Fibroblast of skin of right quadriceps (primary cell): ENCODE measurements around the gene NT5DC4.

Experiments
- DNase-seq: peaks from one replicate; pipeline ENCODE4 v3.0.0-alpha.2; 2013

NT5DC4 gene

DNA sequence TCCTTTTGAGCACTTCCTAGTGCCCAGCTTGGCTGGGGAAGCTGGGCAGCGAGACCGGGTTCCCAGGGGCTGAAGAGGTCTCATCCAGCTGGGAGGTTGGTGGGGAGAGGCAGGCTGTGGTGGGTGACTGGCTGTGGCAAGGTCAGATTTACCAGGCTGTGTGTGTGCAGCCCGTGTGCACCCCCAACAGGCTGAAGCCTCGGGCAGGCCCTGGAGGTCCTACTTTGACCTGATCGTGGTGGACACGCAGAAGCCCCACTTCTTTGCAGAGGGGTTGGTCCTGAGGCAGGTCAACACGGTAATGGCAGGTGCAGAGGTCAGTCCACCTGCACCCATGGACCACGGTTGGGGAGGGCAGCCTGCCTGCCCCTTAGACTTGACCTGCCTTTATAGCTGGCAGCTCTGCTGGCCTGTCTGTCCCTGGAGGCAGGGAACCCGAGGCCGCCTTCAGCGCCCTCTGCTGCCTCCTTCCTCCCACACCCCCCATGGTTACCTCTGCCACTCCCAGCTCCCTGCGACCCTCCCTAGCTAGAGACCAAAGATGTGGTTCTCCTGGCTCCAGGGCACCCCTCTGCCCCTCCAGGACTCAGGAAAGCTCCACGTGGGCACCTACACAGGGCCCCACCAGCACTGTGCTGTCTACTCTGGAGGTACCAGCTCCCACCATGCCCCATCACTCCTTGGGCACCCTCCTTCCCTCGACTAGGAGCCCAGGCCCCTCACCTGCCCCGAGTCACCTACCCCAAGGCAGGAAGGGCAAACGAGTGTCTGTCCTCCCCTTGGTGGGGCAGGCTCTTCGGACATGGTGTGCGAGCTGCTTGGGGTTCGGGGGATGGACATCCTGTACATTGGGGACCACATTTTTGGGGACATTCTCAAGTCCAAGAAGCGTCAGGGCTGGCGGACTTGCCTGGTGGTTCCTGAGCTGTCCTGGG lies 4.0 kb downstream of the NT5DC4 start:
- no peak for DNase-seq

DNA sequence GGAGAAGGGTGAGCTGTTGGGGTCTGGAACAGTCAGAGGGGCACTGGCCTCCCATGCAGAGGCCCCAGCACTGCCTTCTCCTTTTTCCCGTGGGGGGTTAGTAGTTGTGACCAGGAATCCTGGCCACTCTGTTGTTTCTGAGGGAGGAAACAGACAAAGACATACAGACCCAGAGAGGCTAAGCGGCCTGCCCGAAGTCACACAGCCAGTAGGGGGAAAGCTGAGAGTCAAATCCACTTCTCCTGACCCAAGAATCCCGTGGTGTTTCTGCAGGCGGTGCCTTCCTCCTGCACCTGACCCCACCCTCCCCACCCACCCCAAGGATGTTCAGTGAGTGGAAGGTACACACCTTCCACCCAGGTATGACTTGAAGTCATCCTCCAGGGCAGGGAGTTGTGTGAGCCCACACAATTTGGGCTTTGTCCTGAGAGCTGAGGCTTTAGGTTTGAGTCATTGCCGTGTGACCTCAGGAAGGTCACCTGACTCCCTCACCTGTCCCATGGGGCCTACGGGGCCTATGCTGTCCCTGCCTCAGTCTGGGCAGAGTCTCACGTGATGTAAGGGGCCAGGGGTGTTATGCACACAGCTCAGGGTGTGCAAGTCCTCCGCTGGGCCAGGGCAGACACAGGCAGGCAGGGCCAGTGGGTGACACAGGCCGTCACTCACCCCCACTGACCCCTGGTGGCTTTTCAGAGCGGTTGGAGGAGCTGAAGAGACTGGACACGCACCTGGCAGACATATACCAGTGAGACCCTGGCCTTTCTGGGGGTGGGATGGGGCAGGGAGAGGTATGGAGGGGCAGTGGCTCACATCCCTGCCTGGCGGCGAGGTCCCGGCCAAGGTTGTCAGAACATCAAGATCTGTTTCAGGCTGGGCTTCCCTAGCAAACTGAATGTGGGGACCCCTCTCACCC lies 5.0 kb downstream of the NT5DC4 start:
- DNase-seq = no peak

DNA sequence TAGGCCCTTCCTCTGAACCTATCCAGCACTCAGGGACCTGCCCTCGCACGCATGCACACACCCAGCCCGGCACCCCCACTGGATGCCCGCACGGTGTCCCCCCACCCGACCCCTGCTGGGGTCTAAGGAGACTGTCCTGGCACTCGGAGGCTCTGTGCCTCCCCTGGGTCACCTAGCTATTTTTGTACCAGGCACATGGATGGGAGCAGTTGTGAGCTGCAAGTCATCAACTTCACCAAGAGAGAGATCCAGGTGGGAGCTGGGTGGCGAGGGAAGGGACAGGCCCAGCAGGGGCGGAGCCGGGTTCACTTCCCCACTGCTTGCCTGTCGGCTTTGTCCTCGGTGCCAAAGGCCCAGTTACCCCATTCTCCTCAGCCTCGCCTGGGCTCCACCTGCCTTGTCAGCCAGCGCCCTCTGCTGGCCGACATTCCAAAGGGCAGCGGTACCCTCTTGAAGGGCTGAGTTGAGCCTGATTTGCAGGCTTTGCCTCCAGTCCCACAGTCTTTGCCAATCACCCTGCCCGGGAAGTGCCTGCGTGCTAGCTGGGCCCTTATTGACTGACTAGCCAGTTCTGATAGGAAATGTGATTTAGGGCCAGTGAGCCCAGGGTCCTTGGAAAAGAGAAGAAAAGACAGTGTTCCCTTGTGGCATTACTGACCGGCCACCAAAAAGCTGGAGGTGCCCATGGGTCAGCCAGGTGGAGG lies 5.8 kb downstream of the NT5DC4 start:
- peak; percentile 85 for DNase-seq

DNA sequence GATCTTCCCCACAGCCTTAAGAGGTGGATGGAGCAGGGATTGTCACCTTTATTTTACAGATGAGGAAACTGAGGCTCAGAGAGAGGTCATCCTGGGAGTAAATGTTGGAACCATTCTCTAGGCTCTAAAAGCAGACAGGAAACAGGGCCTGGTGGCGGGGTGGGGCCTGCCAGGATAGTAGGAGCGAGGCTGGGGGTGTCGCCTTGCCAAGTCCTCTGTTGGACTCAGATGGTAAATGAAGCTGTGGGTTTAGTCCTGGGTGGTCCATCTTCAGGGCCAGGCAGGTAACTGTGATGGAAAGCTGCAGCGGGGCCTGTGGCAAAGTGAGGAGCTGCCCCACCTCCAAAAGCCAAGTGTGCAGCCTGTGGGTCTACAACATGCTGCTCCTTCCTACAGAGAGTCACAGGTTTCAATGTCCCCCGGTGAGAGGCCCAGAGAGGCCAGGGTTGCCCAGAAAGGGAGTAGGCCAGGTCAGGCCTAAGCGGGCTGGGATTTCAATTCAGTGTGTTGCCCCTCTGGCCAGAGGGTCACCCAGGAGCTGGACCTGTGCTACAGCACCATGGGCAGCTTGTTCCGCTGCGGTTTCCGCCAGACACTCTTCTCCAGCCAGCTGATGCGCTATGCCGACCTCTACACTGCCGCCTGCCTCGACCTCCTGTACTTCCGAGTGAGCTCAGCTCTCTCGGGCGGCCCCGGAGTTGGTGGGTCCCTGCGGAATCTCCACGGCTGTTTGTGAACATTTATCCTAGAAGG lies 6.6 kb downstream of the NT5DC4 start:
- DNase-seq = no peak

DNA sequence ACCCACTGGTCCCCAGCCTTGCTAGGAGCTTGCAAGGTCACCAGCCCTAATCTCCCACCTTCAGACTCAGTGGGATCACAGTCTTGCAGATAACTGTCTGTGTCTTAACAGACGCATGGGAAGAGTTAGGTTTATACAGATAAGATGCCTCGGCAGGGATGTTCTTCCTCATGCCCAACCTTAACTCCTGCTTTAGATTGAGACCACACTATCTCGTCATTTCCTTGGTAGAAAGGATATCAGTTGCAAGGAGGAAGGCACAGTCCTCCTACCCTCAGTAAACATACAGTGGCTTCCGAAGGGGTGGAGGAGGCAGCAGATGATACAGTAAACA lies 7.2 kb downstream of the NT5DC4 start:
- no peak for DNase-seq

DNA sequence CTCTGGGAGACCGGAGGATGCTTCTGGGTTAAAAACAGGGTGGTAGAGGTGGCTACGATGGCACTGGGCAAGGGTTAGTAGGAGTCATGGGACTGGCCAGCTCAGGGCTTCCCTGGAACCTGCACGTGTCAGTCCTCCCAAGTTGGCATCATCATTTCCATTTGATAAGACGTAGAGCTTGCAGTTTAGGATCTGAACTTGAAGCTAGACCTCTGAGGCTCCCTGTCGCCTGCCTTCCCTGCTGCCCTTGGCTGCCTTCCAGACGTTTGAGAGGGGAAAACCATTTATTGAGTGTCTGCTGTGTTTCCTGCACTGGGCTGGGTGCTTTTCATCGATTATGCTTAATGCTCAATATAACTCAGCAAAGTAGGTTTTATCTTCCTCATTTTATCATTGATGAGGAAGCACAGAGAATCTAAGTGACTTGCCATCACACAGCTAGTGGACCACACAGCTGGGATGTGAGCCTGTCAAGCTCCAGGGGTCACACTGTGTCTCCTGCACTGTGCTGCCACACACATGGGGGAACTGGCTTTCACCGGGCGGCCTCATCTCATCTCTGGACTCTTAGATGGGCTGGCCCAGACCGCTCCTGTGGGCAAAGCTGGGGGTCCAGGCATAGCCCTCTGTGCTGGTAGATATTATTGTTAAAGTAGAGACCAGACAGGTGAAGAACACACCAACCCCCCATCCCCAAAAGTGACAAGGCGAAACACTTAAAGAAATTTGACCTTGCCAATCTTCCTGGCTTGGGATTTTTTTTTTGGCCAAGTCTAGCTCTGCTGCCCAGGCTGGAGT lies 7.8 kb downstream of the NT5DC4 start:
- DNase-seq = no peak

DNA sequence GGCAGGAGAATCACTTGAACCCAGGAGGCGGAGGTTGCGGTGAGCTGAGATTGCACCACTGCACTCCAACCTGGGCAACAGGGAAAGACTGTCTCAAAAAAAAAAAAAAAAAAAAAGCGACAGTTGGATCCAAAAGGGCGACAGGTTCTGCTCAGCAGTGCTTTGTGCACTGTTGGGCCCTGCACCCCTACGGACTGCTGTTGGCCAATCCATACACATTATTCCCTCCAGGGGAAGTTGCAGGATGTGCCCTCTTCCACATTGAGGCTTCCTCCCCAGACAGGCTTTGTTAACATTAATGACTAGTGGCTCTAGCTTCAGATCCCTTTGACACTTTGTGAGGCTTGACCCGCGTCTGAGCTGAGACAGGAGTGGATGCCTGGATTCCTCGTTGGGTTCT lies 9.4 kb downstream of the NT5DC4 start:
- no peak for DNase-seq

DNA sequence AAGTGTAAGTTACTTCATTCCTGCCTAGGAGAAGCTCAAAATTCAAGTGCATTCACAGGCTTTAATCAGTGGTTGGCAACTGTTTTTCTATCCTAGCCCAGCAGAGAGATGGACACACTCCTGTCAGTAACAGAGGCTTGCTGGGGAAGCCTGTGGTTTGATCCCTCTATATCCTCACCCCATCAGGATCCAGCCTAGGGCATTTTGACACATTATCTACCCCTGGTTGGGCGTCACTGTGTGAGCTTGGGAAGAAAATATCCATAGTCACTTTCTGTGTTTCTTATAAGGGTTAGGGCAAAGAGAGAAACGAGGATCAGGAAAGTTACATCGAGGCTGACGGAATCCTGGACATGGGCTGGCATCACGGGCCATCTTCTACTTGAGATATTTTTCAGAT lies 10.0 kb downstream of the NT5DC4 start:
- no peak for DNase-seq

DNA sequence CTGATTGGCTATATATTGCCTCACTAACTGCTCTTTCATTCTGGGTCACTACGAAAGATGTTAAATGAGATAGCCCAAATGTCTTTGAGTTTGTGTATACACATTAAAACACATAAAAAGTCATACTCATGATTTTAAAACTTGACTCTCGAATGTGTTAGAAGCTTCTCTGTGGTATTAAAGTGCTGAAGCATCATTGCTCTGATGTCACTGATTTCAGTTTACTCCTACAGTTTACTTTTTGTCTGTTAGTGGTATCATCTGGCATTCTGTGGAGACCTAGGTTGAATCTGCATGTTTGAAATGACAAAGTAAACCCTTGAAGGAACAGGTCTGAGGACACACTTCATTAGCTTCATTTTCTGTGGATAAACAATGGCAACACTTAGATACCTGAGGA lies 10.7 kb downstream of the NT5DC4 start:
- no peak for DNase-seq

DNA sequence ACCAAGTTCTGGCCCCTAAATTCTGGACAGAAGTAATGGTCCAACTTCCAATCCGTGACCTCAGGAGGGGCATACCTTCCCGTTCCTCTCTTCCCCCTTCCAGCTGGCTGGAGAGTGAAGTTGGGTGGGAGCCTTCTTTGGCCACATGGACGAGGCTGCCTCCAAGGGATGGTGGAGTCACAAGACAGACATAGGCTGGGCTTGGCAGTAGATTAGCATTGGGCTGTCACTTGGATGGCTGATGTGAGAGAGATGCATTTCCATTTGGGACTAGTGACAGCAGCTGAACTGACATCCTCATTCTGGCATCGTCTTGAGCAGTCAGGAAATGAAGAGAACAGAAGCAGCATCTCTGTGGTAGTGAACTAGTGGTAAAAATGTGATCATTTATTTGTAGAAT lies 12.6 kb downstream of the NT5DC4 start:
- DNase-seq = no peak

DNA sequence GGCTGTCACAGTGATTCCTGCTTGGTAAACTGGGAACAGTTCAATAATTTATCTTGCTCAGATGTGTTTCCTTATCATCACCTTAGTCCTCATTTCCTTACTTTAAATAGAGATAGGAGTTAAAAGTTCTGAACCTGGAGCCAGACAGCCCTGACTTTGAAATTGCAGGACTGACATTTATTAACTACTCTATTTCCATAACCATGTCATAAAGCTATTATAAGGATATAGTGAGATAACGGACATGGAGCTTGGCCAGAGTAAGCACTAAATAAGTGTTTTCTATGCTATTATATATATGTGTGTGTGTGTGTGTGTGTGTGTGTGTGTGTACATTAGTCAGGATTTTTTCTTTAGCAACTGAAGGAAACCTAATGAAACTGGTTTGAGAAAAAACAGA lies 13.1 kb downstream of the NT5DC4 start:
- DNase-seq = no peak

DNA sequence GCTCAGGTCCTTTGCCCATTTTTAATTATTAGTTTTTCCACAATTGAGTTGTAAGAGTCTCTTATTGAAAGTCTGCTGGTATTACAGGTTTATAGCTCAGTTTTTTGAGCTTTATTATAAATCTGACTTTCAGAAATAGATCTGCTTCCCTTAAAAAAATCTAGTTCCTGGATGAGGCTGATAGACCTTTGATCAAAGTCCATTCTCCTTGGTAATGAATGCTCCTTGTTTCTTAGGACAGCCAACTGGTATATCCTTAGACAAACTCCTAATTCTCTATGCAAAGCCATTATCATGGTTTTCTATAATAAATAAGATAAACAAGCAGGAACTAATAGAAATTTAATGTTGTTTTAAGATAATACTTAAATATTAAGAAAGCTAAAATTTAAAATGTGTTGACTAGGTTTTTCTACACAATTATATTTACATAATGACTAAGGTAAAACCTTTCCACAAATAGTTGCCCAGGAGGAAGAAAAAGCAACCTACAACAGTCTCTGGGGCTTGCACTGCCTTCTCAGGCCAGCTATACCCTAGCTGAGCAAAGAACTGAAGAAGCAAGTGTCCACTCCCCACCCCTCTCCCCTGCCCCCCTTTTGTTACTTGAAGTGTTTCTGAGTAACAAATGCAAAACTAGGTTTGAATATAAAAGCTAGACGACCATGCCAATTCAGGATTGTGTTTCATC lies 16.9 kb downstream of the NT5DC4 start:
- DNase-seq = no peak

DNA sequence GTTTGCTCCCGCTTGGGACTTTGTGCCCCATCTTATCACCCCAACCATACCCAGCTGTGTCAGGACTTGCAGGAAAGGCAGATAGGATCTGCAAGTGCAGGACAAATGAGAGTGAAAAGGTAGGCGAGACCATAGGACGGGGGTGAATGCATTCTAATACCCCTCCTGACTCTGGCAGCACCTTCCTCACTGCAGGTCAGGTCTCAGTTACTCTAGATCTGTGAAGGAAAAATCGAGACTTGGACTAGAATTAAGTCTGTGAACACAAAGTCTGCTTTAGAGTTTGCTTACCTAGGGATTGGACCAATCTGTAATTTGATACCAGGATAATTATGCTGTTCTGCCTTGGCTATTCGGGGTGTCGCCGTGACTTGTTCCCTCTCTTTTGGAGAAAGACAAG lies 19.7 kb downstream of the NT5DC4 start:
- no peak for DNase-seq

DNA sequence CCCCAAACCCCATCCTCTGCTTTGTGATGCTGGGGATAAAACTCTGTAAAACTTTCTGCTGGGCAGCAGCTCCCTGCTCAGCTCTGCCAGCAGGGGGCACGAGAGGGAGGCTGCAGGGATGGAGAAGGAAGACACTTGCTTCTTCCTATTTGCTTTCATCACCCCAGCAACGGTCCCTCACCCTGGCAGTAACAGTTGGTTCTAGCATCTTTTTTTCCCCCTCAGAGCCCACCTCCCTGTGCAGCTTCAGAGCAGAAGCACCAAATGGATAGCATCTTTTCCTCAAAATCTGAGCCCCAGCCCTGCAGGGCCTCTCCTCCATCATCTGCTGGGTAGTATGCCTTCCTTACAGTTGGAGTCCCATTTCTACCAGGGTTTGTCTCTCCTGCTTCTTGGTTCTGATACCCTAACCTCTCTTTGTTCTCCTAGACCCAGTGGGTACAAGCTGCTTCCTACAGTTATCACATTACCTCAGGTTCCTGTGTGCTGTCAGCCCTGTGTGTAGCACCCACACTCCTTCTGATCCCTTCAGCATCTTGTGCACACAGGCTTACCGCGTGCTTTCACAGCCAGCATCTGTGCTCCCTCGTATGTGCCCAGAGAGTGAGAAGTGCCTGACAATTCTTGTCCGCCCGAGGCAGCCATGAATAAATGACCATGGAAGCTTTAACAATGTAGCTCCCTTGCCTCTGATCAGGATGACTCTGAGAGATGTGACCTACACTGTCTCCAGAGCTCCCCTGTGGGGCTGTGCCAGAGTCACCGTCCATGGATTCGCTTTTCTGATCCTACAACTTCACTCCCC lies 29.1 kb downstream of the NT5DC4 start:
- DNase-seq = peak; percentile 66

DNA sequence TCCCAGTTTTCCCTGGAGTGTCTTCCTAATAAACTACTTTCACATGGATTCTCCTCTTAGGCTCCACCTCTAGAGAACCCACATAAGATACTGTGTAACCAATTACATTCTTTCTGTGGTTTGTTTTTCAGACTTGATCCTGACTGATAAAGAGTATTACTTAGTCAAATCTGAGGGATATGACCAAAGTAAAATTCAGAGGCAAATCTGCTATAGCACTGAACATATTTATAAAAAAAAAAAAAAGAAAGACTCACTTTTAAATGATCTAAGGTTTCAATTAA lies 29.7 kb downstream of the NT5DC4 start:
- peak; percentile 21 for DNase-seq

DNA sequence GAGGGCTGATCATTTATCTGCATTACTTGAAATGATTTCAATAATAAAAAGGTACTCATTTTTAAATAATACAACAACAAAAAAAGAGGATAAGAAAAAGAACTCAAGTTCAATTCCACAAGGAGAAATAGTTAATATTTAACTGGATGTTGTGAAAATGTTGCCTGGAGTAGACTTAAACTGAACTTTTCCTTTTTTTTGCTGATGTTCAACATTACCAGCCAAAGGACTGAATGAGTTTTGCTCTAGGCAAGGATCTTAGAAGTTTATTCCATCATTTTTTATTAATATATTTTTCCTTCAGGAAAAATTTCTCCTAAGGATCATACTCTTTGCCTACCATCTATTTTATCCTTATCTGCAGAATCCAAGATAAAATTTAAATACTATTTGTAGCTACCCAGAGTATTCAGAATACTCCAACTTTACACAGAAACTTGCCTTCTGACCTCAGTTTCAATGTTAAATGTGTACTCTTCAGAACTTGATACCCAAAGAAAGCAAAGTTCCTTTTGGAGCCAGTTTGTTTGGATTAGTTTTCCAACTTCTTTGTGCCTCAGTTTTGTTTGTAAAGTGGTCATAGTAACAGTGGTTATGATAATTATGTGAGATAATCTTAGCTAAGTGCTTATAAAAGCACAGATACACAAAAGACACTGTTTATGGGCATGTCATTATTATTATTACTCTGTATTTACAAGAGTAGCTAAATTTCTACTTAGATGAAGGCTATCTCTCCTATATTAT lies 30.8 kb downstream of the NT5DC4 start:
- no peak for DNase-seq

DNA sequence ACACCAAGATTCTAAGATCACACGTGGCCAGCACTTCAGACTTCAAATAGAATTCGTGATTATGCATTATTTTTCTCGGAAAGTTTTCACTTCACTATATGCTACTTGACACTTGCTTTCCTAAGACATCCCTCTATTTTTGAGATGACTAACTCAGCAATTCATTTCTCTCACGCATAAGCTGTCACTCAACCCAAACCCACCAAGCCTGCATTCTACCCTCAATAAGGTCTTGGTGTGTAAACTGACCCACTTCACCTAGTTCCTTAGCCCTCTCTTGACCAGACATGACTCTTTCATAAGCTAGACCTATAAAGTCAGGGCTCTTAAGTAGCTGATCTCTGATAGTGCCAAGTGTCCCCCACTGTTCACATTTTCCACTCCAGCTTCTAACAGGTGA lies 31.8 kb downstream of the NT5DC4 start:
- DNase-seq = no peak

DNA sequence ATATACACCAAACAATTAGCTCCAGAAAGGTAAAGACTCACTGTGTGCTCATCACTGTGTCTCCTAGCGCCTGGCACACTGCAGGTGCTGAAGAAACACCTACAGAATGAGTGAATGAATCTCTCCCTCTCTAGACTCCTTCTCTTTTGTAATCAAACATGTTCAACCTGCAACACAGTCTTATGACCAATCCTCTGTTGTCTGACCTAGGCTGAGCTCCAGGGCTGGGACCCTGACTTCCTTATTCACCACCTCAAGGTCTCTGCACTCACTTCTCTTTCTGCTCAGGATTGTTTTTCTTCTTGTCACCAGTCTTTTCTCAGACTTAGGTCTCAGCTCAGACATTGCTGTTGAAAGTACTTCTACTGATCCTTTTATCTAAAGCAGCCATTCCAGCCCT lies 33.7 kb downstream of the NT5DC4 start:
- no peak for DNase-seq

DNA sequence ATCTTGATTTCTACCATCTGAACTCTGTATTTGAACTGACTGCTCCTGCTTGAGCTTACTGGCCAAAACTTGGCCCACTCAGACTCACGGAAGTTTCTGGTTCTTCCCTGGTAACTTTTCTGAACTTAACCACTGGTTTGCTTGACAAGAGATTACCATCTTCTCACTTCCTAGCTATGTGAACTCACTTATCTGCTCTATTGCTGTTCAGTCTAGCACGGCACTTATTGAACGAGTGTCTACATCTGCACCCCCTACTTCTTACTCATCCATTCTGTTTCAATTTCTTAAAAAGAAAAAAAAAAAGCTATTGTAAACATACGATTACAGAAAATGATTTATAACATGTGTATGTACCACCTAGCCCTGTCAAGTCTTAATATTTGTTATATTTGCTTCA lies 34.6 kb downstream of the NT5DC4 start:
- no peak for DNase-seq

DNA sequence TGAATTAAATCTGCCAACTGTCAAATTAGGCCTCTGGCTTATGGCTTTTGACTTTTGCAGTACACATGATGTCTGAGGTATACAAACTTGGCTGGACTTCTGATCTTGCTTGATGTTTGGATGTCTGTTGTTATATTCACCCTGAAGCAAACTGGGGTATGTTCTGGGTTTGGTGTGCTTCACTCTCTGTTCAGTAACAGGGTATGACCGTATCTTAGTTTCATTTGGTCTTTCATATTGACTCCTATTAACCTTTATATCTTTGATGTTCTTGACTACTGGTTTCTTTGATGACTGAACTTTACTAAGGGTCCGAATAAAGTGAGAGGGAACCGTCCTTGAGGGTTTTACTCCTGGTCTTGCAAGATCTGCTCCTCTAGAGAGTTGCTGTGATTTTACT lies 35.4 kb downstream of the NT5DC4 start:
- DNase-seq = no peak
